Activated T-helper 17 cell treated with anti-CD3 and anti-CD28 coated beads, Interleukin-2, amount 50 U/mL, for 72 hours (primary cell): ENCODE measurements around the gene PIP5K1C. TPM values are rescaled to one million over a fixed set of nuclear protein-coding genes. Genes with fewer than 3 reads are reported as not detected.

Experiments
- ATAC-seq: fragments of 150-1000 bp; cut with Tn5 transposase; replicated peaks from 2 replicates; pipeline ENCODE4 v1.10.0; 2021; ENCODE audit warnings: mild to moderate bottlenecking, moderate library complexity
- H3K27ac Mint-ChIP-seq: one replicate; pipeline ENCODE4 v1.8.0; 2022; ENCODE audit warnings: mixed read lengths
- H3K27me3 Mint-ChIP-seq: one replicate; pipeline ENCODE4 v1.8.0; 2022; ENCODE audit warnings: mixed read lengths
- H3K36me3 Mint-ChIP-seq: one replicate; pipeline ENCODE4 v1.8.0; 2022; ENCODE audit warnings: low read depth, mild to moderate bottlenecking, mixed read lengths
- H3K4me1 Mint-ChIP-seq: one replicate; pipeline ENCODE4 v1.8.0; 2022; ENCODE audit warnings: mixed read lengths
- H3K4me3 Mint-ChIP-seq: one replicate; pipeline ENCODE4 v1.8.0; 2022; ENCODE audit warnings: mild to moderate bottlenecking, mixed read lengths
- H3K9me3 Mint-ChIP-seq: one replicate; pipeline ENCODE4 v1.8.0; 2022; ENCODE audit warnings: mixed read lengths
- total RNA-seq, 2 donors: library from RNA; stranded (reverse); gene quantifications; one replicate each; pipeline ENCODE4 v1.2.3, GENCODE V29; 2022

Gene PIP5K1C
- total RNA-seq, 2 donors from 2014 or later = 16.1 to 26.2 TPM

GRCh38 chr19:3679581-3679980 is 20.7 kb downstream of the PIP5K1C start:
- Mint-ChIP-seq H3K27me3 (no peaks in the 10 kb centered on the region), H3K4me1 (no peaks in the 10 kb centered on the region), H3K4me3 (no peak overlapping the region), H3K9me3 (no peaks in the 10 kb centered on the region), H3K36me3 (no peaks in the 10 kb centered on the region), H3K27ac (no peak overlapping the region)
- ATAC-seq = no peak

DNA sequence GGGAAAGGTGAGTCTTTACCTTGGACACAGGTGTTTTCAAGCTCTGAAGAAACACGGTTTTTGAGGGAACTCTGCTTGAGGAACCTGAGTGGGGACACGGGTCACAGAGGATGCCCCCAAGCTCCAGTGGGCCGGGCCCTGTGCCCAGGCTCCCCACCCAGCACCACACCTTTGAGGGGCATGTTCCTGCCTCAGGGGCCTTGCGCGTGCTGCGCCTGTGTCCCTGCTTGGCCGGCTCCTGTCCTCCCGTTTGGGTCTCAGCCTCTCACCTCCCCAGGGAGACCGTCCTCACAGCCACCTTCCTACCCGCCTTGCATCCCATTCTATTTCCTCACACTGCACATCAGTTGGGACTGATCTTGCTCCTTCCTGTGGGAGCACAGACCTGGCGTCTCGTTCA is 21.1 kb downstream of the PIP5K1C start:
- no peak for ATAC-seq
- H3K4me3 Mint-ChIP-seq = no peak overlapping the region
- H3K27me3 Mint-ChIP-seq = no peaks in the 10 kb centered on the region

GRCh38 chr19:3678188-3678587 is 22.1 kb downstream of the PIP5K1C start:
- H3K27ac Mint-ChIP-seq = no peak overlapping the region
- ATAC-seq = no peak
- no peak overlapping the region for H3K4me3 Mint-ChIP-seq
- no peaks in the 10 kb centered on the region for H3K27me3 Mint-ChIP-seq
- no peaks in the 10 kb centered on the region for H3K4me1 Mint-ChIP-seq
- no peaks in the 10 kb centered on the region for H3K36me3 Mint-ChIP-seq
- H3K9me3 Mint-ChIP-seq = no peaks in the 10 kb centered on the region

More for the DNA sequence above, 21.1 kb downstream of the PIP5K1C start:
- Mint-ChIP-seq H3K36me3 (no peaks in the 10 kb centered on the region), H3K9me3 (no peaks in the 10 kb centered on the region), H3K4me1 (no peaks in the 10 kb centered on the region), H3K27ac (no peak overlapping the region)

- no peaks in the 10 kb centered on the region for H3K36me3 Mint-ChIP-seq
- ATAC-seq = no peak
- H3K27me3 Mint-ChIP-seq = no peaks in the 10 kb centered on the region
- no peak overlapping the region for H3K27ac Mint-ChIP-seq
- no peak overlapping the region for H3K4me3 Mint-ChIP-seq
- H3K9me3 Mint-ChIP-seq = no peaks in the 10 kb centered on the region
- H3K4me1 Mint-ChIP-seq = no peaks in the 10 kb centered on the region
Observed at GRCh38 chr19:3674784-3675543, 25.3 kb downstream of the PIP5K1C start.

GRCh38 chr19:3673506-3674439 is 26.5 kb downstream of the PIP5K1C start:
- no peaks in the 10 kb centered on the region for H3K9me3 Mint-ChIP-seq
- ATAC-seq = no peak
- H3K27ac Mint-ChIP-seq = no peak overlapping the region
- H3K4me1 Mint-ChIP-seq = no peaks in the 10 kb centered on the region
- no peaks in the 10 kb centered on the region for H3K27me3 Mint-ChIP-seq
- H3K36me3 Mint-ChIP-seq = no peaks in the 10 kb centered on the region
- no peak overlapping the region for H3K4me3 Mint-ChIP-seq

DNA sequence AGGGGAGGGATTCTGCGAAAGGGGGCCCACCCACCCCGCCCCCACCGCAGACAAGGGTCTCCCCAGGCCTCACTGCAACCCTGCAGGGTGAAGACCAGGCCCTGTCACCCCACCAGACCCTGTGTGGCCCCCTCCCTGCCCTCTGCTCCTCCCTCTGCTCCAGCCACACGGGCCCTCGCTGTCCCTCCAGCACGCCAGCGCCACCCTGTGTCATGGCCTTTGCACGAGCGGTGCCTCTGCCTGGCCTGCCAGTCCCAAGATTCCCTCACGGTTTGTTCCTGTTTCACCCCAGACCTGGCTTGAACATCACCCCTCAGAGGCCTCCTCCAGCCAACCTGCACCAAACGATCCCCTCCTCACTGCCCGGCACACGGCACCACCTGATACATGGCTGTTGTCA is 27.3 kb downstream of the PIP5K1C start:
- Mint-ChIP-seq H3K4me3 (no peak overlapping the region), H3K4me1 (no peaks in the 10 kb centered on the region)

GRCh38 chr19:3672575-3672948 is 27.7 kb downstream of the PIP5K1C start:
- peak overlapping the region; percentile 58 for H3K4me3 Mint-ChIP-seq
- H3K36me3 Mint-ChIP-seq = no peaks in the 10 kb centered on the region
- no peak for ATAC-seq
- H3K27ac Mint-ChIP-seq = peak overlapping the region; percentile 81
- H3K4me1 Mint-ChIP-seq = no peaks in the 10 kb centered on the region
- no peaks in the 10 kb centered on the region for H3K27me3 Mint-ChIP-seq
- H3K9me3 Mint-ChIP-seq = no peaks in the 10 kb centered on the region

More for the DNA sequence above, 27.3 kb downstream of the PIP5K1C start:
- H3K27me3 Mint-ChIP-seq = no peaks in the 10 kb centered on the region
- H3K27ac Mint-ChIP-seq = no peak overlapping the region
- H3K9me3 Mint-ChIP-seq = no peaks in the 10 kb centered on the region
- no peak for ATAC-seq
- no peaks in the 10 kb centered on the region for H3K36me3 Mint-ChIP-seq

- Mint-ChIP-seq H3K36me3 (no peaks in the 10 kb centered on the region), H3K27ac (peak overlapping the region; percentile 81), H3K4me1 (no peaks in the 10 kb centered on the region), H3K4me3 (peak overlapping the region; percentile 58), H3K9me3 (no peaks in the 10 kb centered on the region), H3K27me3 (no peaks in the 10 kb centered on the region)
- ATAC-seq = peak; percentile 72
Observed at GRCh38 chr19:3671680-3672574, 28.3 kb downstream of the PIP5K1C start.

- peak; percentile 73 for ATAC-seq
- Mint-ChIP-seq H3K4me1 (peaks cover 6% of the 10 kb centered on the region), H3K27ac (peak overlapping the region; percentile 81), H3K4me3 (peak overlapping the region; percentile 58), H3K27me3 (no peaks in the 10 kb centered on the region), H3K36me3 (no peaks in the 10 kb centered on the region), H3K9me3 (no peaks in the 10 kb centered on the region)
Observed at GRCh38 chr19:3670796-3671679, 29.2 kb downstream of the PIP5K1C start.

- no peak for ATAC-seq
- Mint-ChIP-seq H3K4me3 (peak overlapping the region; percentile 58), H3K27ac (peak overlapping the region; percentile 81), H3K36me3 (no peaks in the 10 kb centered on the region), H3K9me3 (no peaks in the 10 kb centered on the region), H3K4me1 (peaks cover 7% of the 10 kb centered on the region), H3K27me3 (no peaks in the 10 kb centered on the region)
Observed at GRCh38 chr19:3669947-3670795, 30.1 kb downstream of the PIP5K1C start.

DNA sequence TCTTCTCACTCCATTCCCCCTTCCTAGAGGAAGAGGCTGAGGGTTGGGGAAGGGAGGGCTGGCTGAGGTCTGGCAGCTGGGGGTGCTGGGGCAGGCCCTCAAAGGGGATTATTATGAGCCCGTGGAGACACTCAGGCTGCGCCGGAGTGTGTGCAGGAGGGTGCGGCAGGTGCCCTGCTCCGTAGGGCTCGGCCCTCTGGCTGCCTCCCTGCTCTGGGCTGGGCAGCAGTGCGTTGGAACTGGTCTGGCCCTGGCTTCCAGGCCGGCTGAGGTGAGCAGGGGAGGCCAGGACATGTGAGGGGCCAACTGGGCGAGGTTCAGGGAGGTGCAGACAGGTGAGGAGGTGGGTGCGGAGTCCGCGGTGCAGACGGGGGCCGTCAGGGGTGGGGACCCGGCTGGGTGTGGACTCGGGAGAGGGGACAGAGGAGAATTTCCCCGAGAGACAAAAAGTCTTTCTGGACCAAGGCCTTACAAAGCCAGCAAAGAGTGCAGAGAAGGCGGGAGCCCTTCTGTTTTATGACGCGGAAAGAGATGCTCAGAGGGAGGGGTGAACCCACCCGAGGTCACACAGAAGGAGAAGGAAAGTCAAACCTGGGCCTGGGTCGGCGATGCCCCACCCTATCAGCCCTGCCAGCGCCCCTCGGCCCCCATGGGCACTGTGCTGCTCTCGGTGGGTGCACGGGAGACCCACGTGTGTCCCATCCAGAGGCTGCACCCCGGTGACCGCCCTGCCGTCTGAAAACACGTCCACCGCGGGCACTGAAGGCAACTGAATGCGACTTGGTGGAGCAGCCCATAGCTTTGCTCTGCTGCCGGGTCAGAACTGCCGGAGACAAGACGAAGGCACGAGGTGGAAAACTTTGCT is 31.0 kb downstream of the PIP5K1C start:
- H3K9me3 Mint-ChIP-seq = no peaks in the 10 kb centered on the region
- no peak for ATAC-seq
- H3K36me3 Mint-ChIP-seq = no peaks in the 10 kb centered on the region
- no peaks in the 10 kb centered on the region for H3K27me3 Mint-ChIP-seq
- no peak overlapping the region for H3K27ac Mint-ChIP-seq
- H3K4me1 Mint-ChIP-seq = peaks cover 7% of the 10 kb centered on the region
- no peak overlapping the region for H3K4me3 Mint-ChIP-seq
